ENCODE measurements around the gene TMEM164.

TMEM164 gene

GRCh38 chrX:110173192-110174175, 170.6 kb downstream of the TMEM164 start:
- DNase-seq = no peak

DNA sequence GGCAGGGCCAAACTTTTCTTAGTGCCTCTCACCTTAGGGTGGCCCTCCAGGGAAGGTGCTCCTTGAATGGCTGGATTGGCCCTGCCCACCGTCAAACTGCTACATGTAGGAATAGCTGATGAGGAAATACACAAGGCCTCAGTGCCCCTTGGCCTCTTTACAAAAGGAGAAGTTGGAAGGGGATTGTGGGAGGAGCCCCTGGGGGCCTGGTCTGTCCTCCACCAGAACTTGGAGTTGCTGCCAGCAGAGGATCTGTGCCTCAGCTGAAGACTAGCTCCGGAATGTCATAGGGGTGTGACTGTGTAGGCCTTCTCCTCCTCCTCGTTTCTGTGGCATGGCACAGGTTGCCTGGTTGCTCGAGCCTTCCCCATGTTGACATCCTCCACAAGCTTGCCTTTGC, 172.2 kb downstream of the TMEM164 start:
- no peak for DNase-seq

GRCh38 chrX:110175696-110176095, 172.8 kb downstream of the TMEM164 start:
- no peak for DNase-seq

- no peak for DNase-seq
Observed at GRCh38 chrX:110178179-110178865, 175.4 kb downstream of the TMEM164 start.

GRCh38 chrX:110180176-110180927, 177.4 kb downstream of the TMEM164 start:
- DNase-seq = no peak

DNA sequence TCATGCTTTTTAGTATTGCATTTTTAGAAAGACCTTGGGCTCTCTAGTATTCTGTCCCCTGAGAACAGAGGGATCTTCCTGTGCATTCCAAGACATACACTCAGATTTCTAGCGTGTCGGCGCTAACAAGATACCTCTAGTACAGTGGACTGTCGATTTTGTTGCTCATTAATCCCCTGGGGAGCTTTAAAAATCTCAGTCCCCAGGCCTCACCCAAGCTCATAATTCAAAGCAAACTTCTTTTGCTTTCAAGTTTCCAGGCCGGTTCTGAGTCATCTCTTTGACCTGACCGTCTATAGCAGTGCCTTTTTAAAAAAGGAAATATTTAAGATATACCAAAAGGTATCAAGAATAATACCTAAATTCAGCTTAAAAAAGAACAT, 178.0 kb downstream of the TMEM164 start:
- no peak for DNase-seq

DNA sequence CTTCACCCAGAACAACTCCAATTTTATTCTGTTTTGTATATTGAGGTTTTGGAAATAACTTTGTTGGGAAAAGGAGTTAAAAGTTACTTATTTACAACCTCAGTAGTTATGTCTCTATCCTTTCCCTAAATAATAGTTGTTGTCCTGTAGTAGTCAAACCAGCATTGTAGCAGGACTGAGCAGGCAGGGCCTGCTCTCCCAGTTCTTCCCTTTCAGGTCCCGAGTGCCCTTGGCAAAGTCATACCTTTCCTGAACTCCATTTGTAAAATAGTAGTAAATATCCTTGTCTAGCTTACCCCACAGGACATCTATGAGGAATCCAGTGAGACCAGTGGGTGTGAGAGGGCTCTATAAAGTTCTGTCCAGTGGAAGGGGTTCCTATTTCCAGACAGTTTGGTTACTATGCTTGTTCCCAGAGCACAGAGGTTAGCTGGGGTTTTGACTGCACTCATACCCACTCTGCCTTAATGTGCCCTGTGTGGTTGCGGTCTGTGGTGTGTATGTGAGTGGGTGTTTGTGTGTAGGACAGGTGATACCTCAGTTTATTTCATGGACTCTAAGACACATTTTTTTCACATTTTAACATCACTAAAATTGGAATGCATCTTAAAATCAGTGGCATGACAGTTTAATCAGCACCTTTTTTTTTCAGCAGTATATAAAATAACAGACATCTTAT, 178.7 kb downstream of the TMEM164 start:
- DNase-seq = no peak

- no peak for DNase-seq
Observed at GRCh38 chrX:110182362-110182761, 179.4 kb downstream of the TMEM164 start.

GRCh38 chrX:110182865-110183264, 180.0 kb downstream of the TMEM164 start:
- DNase-seq = no peak

DNA sequence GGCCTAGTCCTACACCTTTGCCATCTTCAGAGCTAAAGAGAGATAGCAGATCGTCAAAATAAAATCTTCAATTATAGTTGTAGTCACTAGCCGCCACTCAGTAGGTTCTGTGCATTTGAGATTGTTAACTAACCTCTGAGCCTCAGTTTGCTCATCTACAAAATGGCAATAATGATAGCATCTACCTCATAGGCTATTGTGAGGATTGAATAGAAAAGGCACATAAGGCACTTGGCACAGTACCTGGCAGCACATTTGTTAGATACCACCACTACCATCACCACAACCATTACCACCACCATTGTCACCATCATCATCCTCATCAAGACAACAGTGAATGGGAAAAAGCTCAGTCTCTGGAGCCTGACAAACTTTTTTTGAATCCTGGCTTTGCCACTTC, 180.4 kb downstream of the TMEM164 start:
- DNase-seq = no peak

DNA sequence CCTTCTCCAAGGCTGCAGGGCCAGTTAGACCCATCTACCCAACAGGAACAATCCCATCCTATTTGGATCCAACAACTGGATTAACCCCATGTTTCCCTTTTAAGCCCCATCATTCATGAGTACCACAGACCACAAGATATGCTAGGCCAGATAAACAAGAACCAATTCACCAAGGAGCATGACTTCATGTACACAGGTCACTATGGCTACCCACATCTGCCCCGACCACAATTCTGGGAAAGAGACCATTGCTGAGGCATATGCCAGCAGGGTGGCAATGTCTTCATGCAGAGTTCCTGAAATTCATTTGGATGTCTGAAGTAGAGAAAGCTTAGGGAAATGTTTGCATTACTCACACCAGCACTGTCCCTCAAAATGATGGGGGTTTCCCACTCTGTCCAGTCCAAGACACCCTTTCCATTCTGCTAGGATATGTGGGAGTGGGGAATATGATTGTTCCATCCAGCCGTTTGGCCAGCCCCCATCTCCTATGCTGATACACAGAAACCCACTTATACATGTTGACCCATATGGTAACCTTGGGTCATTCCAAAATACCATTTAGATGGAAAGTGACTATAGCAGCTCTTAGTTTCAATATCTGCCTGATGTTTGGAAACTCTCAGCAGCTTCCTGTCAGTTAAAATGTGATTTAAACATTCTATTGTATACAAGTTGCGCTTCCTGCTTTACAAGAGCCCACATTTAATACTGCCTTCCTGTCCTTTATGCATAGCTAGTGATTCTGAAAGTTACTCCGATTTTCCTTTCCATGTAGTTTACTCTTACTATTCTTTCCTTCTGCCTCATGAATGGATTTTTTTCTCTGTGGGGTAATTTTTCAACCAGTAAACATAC, 186.0 kb downstream of the TMEM164 start:
- DNase-seq = no peak

DNA sequence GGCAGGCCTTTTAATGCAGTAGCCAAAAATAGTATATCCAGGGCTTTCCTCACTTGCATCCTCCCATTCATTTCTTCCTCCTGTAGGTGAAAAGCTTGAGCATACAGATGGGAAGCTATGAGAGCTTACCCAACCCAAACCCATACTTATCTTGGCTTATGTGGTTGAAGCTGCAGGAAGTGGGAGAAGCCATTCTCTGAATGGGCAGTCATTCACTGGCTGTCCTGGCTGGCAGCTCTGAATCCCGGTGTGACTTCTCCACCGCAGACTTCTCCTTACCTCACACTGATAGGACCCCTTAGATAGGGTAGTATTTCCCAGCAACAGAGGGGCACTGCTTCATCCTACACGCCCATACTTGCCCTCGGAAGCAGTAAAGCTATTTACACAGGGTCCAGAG, 189.6 kb downstream of the TMEM164 start:
- DNase-seq = no peak

DNA sequence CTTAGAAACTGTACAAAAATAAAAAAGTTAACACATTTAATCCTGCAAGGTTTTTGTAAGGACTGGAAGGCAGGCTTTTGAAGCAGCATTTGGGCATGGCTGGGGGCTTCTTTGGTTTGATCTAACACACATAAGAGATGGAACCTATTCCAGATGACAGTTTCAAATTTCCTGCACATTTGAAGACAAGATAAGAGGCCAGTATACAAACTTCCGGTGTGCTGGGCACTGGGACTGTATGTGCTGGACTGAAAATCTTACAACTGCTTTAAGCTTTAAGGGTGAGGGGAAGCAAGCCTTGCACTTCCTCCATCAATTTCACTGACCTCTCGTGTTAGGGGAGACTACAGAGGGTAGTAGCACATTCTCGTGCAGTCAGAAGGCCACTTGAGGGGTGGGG, 192.1 kb downstream of the TMEM164 start:
- no peak for DNase-seq

DNA sequence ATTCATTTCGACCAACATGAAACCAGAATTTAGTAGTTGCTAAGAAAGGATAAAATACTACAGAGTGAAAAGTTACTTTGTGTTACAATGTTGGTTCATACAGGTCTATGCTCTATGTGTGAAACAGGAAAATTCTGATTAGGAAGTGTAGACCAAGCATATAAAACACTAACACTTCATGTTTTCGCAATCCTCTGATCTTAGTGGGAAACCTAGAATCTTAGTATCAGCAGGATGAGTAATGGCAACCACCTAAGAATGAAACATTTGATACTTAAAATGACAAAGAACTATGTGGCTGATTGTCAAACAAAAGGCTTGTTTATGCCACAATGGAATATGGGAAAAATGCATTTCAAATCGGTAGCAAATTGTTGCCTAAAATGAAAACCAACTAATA, 198.9 kb downstream of the TMEM164 start:
- DNase-seq = no peak

DNA sequence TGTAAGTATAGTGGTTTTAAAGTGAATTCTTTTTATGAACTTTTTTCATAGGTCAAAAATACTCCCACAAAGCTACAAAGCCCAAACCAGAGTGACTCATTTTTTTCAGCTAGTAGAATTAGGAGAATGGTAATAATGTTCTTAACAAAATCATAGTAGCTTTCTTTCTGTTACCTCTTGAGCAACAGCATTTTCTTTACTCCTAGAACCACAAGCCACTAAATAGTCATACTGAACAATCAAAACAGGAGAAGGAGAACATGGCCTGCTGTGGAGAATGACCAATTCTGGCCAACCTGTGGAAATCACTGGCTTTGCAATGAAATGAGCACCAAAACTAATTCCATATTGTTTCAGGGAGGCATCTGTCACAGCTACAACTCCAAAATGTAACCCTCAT, 202.1 kb downstream of the TMEM164 start:
- DNase-seq = no peak

DNA sequence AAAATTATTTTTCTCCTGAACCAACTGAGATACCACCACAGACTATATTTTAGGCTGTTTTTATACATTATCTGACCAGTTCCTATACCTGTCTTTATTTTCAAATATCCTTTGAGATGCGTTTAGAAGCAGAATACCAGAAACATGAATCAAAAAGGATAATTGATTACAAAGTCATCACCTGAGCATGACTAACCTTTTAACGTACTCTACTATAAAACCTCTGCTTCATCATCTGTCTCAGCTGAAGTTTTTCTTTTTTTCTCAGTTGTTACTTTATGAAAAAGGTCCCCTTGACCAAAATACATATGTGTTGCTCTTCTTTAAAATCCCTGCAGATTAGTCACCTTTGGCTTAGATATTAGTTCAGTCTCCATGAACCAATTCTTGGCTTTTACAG, 205.2 kb downstream of the TMEM164 start:
- no peak for DNase-seq

DNA sequence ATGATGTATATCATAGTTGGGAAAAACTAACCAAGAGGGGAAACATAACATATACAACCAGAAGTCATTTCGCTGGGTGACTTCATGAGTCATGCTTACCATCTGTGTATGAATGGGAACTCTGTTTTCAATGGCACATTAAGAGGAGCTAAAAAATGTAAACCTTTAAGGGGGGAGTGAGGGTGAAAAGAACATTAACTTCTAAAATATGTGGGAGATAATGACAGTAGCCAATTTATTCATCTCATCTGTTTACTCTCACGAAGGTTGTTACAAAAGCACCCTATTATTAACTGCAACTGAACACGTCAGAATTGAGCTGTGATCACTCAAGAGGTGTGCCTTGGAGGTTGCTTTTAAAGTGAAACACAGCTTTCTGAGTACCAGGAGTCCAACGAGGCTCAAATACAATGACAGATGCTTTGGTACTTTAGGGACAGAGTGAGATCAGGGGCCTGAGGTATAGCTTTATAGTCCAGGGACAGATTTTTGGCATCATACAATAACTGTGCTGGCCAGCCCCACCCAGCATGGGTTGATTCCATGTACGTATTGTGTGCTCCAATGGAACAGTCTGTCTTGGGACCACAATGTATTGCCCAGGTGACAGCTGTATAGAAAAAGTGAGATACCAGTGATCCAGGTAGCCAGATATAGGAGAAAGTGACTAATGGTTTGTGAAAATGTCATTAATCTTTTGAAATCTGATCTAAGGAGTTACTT, 207.7 kb downstream of the TMEM164 start:
- no peak for DNase-seq

GRCh38 chrX:110211340-110211739, 208.4 kb downstream of the TMEM164 start:
- no peak for DNase-seq

DNA sequence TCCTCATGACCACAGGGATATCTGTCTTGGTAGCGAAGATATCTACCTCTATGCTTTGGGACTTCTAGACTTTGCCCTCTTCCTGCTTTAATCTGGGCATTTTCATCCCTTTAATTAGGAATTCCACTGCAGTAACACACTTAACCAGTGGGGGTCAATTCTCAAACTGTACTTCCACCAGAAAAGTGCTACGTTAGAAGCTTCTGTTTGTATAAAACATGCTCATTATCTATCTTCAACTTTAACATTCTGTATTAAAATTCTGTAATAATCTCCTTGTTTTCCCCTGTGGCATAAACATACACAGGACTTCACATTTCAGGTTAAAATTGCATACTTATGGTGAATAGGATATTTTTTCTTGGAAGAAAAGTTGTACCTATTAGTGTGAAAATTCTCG, 209.4 kb downstream of the TMEM164 start:
- DNase-seq = no peak

- DNase-seq = no peak
Observed at GRCh38 chrX:110213183-110213582, 210.3 kb downstream of the TMEM164 start.

DNA sequence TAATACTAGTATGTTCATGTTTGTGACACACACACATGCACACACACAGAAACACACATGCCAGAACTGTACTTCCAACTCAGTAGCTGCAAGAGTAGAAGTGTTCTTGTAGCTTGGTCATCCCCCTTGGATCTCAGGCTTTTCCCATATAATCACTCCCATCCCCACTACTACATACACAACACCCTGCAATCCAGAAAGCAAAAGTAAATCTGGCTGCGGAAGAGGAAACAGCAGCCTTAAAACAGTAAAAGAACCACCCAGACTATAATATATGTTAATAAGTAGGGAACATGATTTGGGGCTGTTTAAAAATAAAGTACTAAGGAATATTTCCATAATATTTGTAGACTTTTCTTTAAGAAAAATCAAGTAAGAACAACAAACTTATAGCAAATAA, 211.8 kb downstream of the TMEM164 start:
- DNase-seq = no peak
